ENCODE data around the gene PLIN3. TPM values are rescaled to one million over a fixed set of nuclear protein-coding genes. Genes with fewer than 3 reads are reported as not detected.

Gene PLIN3
- total and polyA plus RNA-seq, 2 experiments from 2014 or later, result 38.0 to 59.9 TPM

DNA sequence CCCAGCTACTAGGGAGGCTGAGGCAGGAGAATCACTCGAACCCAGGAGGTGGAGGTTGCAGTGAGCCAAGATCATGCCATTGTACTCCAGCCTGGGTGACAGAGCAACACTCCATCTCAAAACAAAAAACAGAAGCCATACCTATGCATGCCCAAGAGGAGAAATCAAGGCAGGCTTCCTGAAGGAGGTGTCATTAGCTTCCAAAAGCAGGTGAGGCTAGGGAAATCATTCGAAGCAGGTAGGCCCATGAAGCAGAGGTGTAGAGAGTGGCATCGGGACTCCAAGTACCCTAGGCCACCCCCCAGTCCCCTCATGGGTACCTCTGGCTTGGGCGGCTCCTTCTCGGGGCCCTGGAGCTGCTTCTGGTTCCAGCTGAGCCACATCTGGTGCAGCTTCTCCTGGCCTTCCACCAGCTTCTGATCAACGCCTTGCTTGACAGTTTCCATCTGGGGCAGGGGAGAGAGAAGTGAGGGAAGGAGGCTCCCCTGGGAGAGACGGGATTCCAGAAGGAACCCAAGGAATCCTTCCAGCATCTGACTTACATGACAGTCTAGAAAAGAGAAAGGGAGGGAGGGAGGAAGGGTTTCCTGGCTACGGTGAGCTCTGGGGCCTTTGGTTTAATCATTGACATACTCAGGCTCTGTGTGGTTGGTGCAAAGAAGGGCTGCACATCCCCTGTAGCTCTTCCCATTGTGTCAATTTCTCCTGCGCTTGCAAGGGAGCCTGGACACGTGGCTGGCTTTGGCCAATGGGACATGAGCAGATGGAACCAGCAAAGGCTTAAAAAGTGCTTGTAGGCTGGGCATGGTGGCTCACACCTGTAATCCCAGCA lies 22.9 kb downstream of the PLIN3 start:
- TF ChIP-seq EZH2 (IDR thresholded peaks at IDR 0.05; ENCODE audit: low read depth, unreplicated experiment) (no peak), ETS1 (IDR thresholded peaks at IDR 0.05) (no peak), ZNF462 (CRISPR knock-in tag; IDR thresholded peaks at IDR 0.05) (no peak), POLR2AphosphoS5 (IDR thresholded peaks at IDR 0.05; ENCODE audit: low read depth) (no peak), STAT1 (IDR thresholded peaks at IDR 0.05; ENCODE audit: unreplicated experiment) (no peak), REST (IDR thresholded peaks at IDR 0.05; ENCODE audit: unreplicated experiment) (no peak), ZNF114 (CRISPR knock-in tag; IDR thresholded peaks at IDR 0.05) (no peak), CREB1 (CRISPR knock-in tag; IDR thresholded peaks at IDR 0.05; ENCODE audit: low read depth) (no peak), ZNF331 (CRISPR knock-in tag; IDR thresholded peaks at IDR 0.05; ENCODE audit: low read depth) (no peak), JUNB (IDR thresholded peaks at IDR 0.05; ENCODE audit: unreplicated experiment) (no peak), EZH2phosphoT487 (IDR thresholded peaks at IDR 0.05; ENCODE audit: unreplicated experiment) (no peak), NANOG (IDR thresholded peaks at IDR 0.05; ENCODE audit: borderline replicate concordance) (no peak)
- TF ChIP-seq, protein P1, sequence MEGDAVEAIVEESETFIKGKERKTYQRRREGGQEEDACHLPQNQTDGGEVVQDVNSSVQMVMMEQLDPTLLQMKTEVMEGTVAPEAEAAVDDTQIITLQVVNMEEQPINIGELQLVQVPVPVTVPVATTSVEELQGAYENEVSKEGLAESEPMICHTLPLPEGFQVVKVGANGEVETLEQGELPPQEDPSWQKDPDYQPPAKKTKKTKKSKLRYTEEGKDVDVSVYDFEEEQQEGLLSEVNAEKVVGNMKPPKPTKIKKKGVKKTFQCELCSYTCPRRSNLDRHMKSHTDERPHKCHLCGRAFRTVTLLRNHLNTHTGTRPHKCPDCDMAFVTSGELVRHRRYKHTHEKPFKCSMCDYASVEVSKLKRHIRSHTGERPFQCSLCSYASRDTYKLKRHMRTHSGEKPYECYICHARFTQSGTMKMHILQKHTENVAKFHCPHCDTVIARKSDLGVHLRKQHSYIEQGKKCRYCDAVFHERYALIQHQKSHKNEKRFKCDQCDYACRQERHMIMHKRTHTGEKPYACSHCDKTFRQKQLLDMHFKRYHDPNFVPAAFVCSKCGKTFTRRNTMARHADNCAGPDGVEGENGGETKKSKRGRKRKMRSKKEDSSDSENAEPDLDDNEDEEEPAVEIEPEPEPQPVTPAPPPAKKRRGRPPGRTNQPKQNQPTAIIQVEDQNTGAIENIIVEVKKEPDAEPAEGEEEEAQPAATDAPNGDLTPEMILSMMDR (conservative IDR thresholded peaks at IDR 0.05; ENCODE audit: low read depth in 2 of 2), result no peak
- DNase-seq (ENCODE audit: low spot score) (no peak), ATAC-seq (no peak)
- H3K27me3 Mint-ChIP-seq (ENCODE audit: insufficient read depth, low read depth, poor library complexity), result peaks cover 12% of the 10 kb centered on the region
- H3K27ac ChIP-seq (ENCODE audit: low read depth), result no peak overlapping the region
- no peaks in the 10 kb centered on the region for H3K9me2 ChIP-seq (ENCODE audit: insufficient read depth)
- H4K20me1 ChIP-seq (replicated peaks; ENCODE audit: insufficient read depth), result no peaks in the 10 kb centered on the region
- H3K36me3 ChIP-seq (ENCODE audit: insufficient read depth), result peaks cover 9% of the 10 kb centered on the region; the same call in 1 of the 2 replicates
- H2AFZ ChIP-seq, result no peak overlapping the region
- H3K79me2 ChIP-seq (replicated peaks; ENCODE audit: insufficient read depth), result no peaks in the 10 kb centered on the region
- no peaks in the 10 kb centered on the region for H3K9me3 Mint-ChIP-seq
- H3K4me1 Mint-ChIP-seq, result no peaks in the 10 kb centered on the region
- no peak overlapping the region for H3K4me2 ChIP-seq
- H3K27me3 ChIP-seq (ENCODE audit: insufficient read depth), result no peaks in the 10 kb centered on the region
- H3K27ac Mint-ChIP-seq, result no peak overlapping the region
- H3K4me1 ChIP-seq (ENCODE audit: insufficient read depth), result no peaks in the 10 kb centered on the region
- peaks cover 58% of the 10 kb centered on the region; the same call in 2 of the 3 replicates for H3K36me3 Mint-ChIP-seq (ENCODE audit: low read depth)
- no peak overlapping the region for H3K4me3 Mint-ChIP-seq
- H3K4me3 ChIP-seq, result no peak overlapping the region
- no peaks in the 10 kb centered on the region for H3F3A ChIP-seq (replicated peaks; ENCODE audit: low read depth)

Data from GM23338 (cell line).